Measurements from ENCODE around the gene REELD1. TPM values are rescaled to one million over a fixed set of nuclear protein-coding genes. Genes with fewer than 3 reads are reported as not detected.

REELD1 gene
- total and polyA plus RNA-seq, 3 experiments from 2014 or later, result 0.18 to 0.46 TPM; not detected in 1

DNA sequence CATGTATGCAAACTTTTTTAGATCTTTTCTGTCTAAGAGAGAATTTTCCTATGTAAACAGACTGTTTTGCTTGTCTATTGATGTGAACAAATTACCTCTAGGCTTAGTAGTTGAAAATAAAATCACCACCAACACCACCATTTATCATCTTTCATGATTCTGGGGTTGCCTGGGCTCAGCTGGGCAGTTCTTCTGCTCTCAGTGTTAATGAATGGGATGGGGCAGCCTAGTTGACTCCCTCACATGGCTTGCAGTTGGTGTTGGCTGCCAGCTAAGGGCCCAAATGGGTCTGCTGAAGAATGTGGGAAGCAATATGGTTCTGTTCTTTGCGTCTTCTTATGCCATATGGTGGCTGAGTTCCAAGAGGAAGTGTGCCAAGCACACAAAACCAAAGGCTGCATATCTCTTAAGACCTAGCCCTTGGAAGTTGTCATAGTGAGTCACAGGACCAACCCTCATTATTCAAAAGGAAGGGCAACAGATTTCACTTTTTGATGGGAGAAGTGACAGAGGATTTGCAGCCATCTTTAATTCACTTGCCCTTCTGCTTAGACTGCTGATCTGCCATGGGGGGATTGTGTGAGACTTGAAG is 17.9 kb downstream of the REELD1 start:
- Mint-ChIP-seq H3K27ac (no peak overlapping the region), H3K4me3 (no peak overlapping the region), H3K4me1 (no peaks in the 10 kb centered on the region), H3K9me3 (peaks cover 0 to 4% (median 0%) of the 10 kb centered on the region in 5 donors), H3K27me3 (peaks cover 0 to 18% of the 10 kb centered on the region in 2 donors), H3K36me3 (no peaks in the 10 kb centered on the region)
- no peak overlapping the region for H3K27ac ChIP-seq (ENCODE audit: low read depth, low read length)
- CTCF ChIA-PET, result no interaction called here
- H3K4me1 ChIP-seq (ENCODE audit: insufficient read depth, low read length), result no peaks in the 10 kb centered on the region
- no peak overlapping the region for H3K4me3 ChIP-seq (ENCODE audit: low read length)
- H3K27me3 ChIP-seq (ENCODE audit: insufficient read depth, low read length, poor library complexity, severe bottlenecking), result peaks cover 10% of the 10 kb centered on the region
- POLR2A ChIA-PET, result no interaction called here
- no peaks in the 10 kb centered on the region for H3K36me3 ChIP-seq (ENCODE audit: insufficient read depth, low read length)
- DNase-seq, result no peak
- no peaks in the 10 kb centered on the region for H3K9me3 ChIP-seq (ENCODE audit: low read length)

DNA sequence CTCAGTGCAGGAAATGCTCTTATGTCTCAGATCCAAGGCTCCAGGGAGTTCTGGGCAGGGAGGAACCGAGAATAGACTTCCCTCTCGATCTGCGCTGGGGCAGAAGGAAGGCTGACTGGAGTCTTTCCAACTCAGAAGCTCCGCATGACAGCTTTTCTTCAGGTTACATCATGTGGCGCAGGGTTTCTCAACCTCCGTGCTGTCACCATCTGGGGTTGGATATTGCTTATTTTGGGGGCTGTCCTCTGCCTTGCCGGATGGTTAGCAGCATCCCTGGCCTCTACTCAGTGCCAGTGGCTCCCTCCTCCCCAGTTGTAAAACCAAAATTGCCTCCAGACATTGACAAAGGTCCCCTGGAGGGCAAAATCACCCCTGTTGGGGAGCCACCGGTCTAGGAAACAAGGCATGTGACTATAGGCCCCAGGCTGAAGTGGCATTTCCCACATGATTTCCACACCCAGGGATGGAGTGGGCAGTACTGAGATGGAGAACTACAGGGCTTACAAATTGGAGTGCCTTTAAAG is 21.4 kb downstream of the REELD1 start:
- H3K27me3 Mint-ChIP-seq, result peaks cover 0 to 28% of the 10 kb centered on the region in 2 donors
- Histone ChIP-seq H3K4me1 (ENCODE audit: insufficient read depth, low read length) (no peaks in the 10 kb centered on the region), H3K27ac (ENCODE audit: low read depth, low read length) (no peak overlapping the region), H3K36me3 (ENCODE audit: insufficient read depth, low read length) (no peaks in the 10 kb centered on the region), H3K4me3 (ENCODE audit: low read length) (no peak overlapping the region), H3K9me3 (ENCODE audit: low read length) (no peaks in the 10 kb centered on the region), H3K27me3 (ENCODE audit: insufficient read depth, low read length, poor library complexity, severe bottlenecking) (peaks cover 10% of the 10 kb centered on the region)
- H3K9me3 Mint-ChIP-seq, result peaks cover 0 to 4% (median 0%) of the 10 kb centered on the region in 5 donors
- ChIA-PET POLR2A (no interaction called here), CTCF (no interaction called here)
- H3K36me3 Mint-ChIP-seq, result no peaks in the 10 kb centered on the region
- no peaks in the 10 kb centered on the region for H3K4me1 Mint-ChIP-seq
- no peak overlapping the region for H3K4me3 Mint-ChIP-seq
- H3K27ac Mint-ChIP-seq, result no peak overlapping the region
- no peak for DNase-seq

DNA sequence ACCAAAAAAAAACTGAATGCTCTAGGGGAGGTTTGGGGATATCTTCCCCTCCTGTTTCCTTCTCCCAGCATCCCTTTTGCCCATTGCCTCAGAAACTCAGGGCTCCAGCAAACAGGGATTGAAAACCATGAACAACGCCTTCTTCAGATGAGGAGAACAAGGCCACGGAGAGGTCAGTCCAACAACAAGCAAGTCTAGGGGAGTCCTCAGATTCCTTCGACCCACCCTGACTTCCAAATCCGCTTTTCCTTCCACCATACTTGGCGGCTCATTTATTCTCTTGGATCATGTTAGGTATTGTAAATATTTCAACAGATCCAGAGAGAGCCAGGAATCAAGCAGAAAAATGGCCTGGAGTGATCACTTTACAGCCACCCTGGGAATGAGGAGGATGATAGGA is 21.9 kb downstream of the REELD1 start:
- Mint-ChIP-seq H3K36me3 (no peaks in the 10 kb centered on the region), H3K4me3 (no peak overlapping the region), H3K27me3 (peaks cover 0 to 28% of the 10 kb centered on the region in 2 donors), H3K9me3 (peaks cover 0 to 4% (median 0%) of the 10 kb centered on the region in 5 donors), H3K4me1 (peaks cover 0 to 2% (median 0%) of the 10 kb centered on the region in 3 donors), H3K27ac (no peak overlapping the region)
- no peak overlapping the region for H3K27ac ChIP-seq (ENCODE audit: low read depth, low read length)
- H3K4me3 ChIP-seq (ENCODE audit: low read length), result no peak overlapping the region
- ChIA-PET POLR2A (no interaction called here), CTCF (no interaction called here)
- no peaks in the 10 kb centered on the region for H3K36me3 ChIP-seq (ENCODE audit: insufficient read depth, low read length)
- H3K4me1 ChIP-seq (ENCODE audit: insufficient read depth, low read length), result no peaks in the 10 kb centered on the region
- peaks cover 10% of the 10 kb centered on the region for H3K27me3 ChIP-seq (ENCODE audit: insufficient read depth, low read length, poor library complexity, severe bottlenecking)
- H3K9me3 ChIP-seq (ENCODE audit: low read length), result no peaks in the 10 kb centered on the region
- DNase-seq, result no peak

DNA sequence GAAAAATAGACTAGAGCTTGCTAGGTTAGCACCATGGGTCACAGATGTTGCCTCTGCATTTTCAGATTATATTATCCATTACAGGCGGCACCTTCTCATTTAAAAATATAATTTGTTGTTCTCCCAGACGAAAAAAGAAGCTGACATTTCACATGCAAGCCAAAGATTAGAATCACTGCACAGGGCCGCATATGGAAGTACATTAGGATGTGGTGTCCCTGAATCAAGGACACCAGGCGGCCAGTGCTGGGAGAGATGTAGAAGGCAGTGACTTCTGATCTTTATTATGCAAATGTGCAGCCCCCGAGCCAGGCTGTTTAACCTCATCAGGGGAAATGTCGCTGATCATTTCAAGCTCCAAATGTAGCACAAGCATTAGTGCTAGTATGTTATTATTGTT is 22.8 kb downstream of the REELD1 start:
- Mint-ChIP-seq H3K36me3 (no peaks in the 10 kb centered on the region), H3K4me1 (peaks cover 3 to 6% (median 4%) of the 10 kb centered on the region in 3 donors), H3K27ac (no peak overlapping the region), H3K9me3 (peaks cover 0 to 4% (median 0%) of the 10 kb centered on the region in 5 donors), H3K4me3 (no peak overlapping the region), H3K27me3 (peaks cover 2 to 28% of the 10 kb centered on the region in 2 donors)
- no peak for DNase-seq
- POLR2A ChIA-PET, result no interaction called here
- no peaks in the 10 kb centered on the region for H3K4me1 ChIP-seq (ENCODE audit: insufficient read depth, low read length)
- no peak overlapping the region for H3K4me3 ChIP-seq (ENCODE audit: low read length)
- no peaks in the 10 kb centered on the region for H3K9me3 ChIP-seq (ENCODE audit: low read length)
- H3K27me3 ChIP-seq (ENCODE audit: insufficient read depth, low read length, poor library complexity, severe bottlenecking), result peaks cover 10% of the 10 kb centered on the region
- no peaks in the 10 kb centered on the region for H3K36me3 ChIP-seq (ENCODE audit: insufficient read depth, low read length)
- H3K27ac ChIP-seq (ENCODE audit: low read depth, low read length), result no peak overlapping the region
- CTCF ChIA-PET, result no interaction called here

DNA sequence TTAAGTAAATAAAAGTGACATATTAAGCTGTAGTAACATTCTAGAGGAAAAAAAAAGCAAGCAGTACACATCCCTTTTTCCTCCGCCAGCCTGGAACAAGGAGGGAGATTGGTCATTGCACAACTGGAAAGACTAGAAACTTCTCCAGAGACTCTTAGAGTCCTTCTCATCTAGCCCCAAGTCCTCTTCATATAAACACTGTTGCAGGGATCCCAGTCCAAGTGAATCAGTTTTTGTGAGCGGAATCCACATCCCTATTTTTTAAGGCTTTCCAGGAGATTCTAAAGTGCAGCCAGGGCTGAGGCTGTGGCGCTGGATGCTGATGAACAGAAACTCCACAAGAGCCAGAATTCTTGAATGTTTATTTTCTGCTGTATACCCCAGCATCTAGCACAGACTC is 23.8 kb downstream of the REELD1 start:
- Mint-ChIP-seq H3K36me3 (no peaks in the 10 kb centered on the region), H3K27me3 (peaks cover 2 to 30% of the 10 kb centered on the region in 2 donors), H3K9me3 (no peaks in the 10 kb centered on the region), H3K4me1 (peaks cover 5 to 9% (median 6%) of the 10 kb centered on the region in 3 donors), H3K27ac (no peak overlapping the region), H3K4me3 (no peak overlapping the region)
- no peaks in the 10 kb centered on the region for H3K36me3 ChIP-seq (ENCODE audit: insufficient read depth, low read length)
- H3K27ac ChIP-seq (ENCODE audit: low read depth, low read length), result no peak overlapping the region
- ChIA-PET CTCF (no interaction called here), POLR2A (no interaction called here)
- H3K4me3 ChIP-seq (ENCODE audit: low read length), result no peak overlapping the region
- H3K4me1 ChIP-seq (ENCODE audit: insufficient read depth, low read length), result no peaks in the 10 kb centered on the region
- DNase-seq, result no peak
- no peaks in the 10 kb centered on the region for H3K9me3 ChIP-seq (ENCODE audit: low read length)
- H3K27me3 ChIP-seq (ENCODE audit: insufficient read depth, low read length, poor library complexity, severe bottlenecking), result peaks cover 10% of the 10 kb centered on the region

DNA sequence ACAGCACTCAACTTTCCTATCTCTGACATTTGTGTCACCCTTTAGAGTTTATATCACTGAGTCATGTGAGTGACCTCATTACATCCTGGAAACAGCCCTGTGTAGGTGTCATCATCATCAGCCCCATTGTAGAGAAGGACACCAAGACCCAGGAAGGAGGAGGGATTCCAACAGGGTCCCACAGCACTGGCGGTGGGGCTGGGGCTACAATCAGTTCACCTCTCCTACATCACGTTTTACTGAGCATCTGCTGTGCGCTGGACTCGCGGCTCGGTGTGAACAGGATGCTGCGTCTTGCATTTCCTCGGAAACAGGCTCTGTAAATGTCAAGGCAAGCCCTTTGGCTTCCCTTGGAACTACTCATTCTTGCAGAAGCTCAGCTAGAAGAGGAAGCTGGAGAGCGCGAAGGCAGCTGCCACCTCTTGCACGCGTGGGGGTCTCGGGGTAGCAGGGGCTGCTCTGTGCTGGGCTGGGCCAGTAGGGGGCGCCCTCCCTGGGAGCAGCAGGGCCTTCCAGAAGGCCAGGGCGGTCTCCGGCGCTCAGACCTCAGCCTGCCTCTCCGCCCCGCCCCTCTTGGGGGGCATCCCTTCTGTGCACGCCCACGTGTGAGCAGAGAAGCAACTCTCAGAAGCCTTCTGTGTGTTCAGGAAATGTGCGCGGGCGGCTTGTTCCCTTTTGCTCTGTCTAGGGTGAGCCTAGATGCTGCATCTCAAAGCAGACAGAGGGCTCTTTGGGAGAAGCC is 29.0 kb downstream of the REELD1 start:
- CTCF ChIA-PET, result interaction anchor here (0.9 kb wide), 1 partner anchor 10 kb away, joined by 3 read pairs; no protein-coding TSS in a partner anchor
- Mint-ChIP-seq H3K27me3 (peaks cover 2 to 7% of the 10 kb centered on the region in 2 donors), H3K36me3 (no peaks in the 10 kb centered on the region), H3K4me3 (peak overlapping the region in 5 of 7 donors; percentile 11 to 56 (median 34)), H3K9me3 (no peaks in the 10 kb centered on the region), H3K27ac (peak overlapping the region in 1 of 8 donors; percentile 37), H3K4me1 (peaks cover 7 to 17% (median 14%) of the 10 kb centered on the region in 3 donors)
- Histone ChIP-seq H3K27ac (ENCODE audit: low read depth, low read length) (no peak overlapping the region), H3K36me3 (ENCODE audit: insufficient read depth, low read length) (no peaks in the 10 kb centered on the region), H3K4me1 (ENCODE audit: insufficient read depth, low read length) (peaks cover 6% of the 10 kb centered on the region), H3K4me3 (ENCODE audit: low read length) (peak overlapping the region; percentile 32), H3K27me3 (ENCODE audit: insufficient read depth, low read length, poor library complexity, severe bottlenecking) (no peaks in the 10 kb centered on the region), H3K9me3 (ENCODE audit: low read length) (no peaks in the 10 kb centered on the region)
- DNase-seq, result peak in 4 of 5 donors; percentile 16 to 40 (median 20)
- POLR2A ChIA-PET, result no interaction called here

DNA sequence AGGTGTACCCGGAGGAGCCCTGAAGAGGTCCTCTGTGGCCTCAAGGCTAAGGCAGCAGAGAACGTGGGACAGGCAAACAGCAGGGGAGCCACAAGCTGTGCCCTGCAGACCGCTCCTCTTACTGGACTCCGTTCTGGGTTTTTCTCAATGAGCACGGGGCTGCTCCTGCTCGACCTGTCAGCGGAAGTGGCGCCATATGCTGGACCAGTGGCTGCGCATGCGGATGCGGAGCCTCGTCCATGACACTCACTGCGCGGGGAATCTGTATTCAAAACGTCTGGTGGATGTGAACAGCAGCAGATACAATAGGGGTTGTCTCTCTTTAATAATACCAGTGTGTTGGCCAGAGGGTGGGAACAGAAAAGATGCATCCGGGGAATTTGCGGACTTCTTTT is 29.5 kb downstream of the REELD1 start:
- peaks cover 6% of the 10 kb centered on the region for H3K4me1 ChIP-seq (ENCODE audit: insufficient read depth, low read length)
- DNase-seq, result no peak
- H3K27me3 Mint-ChIP-seq, result peaks cover 2 to 6% of the 10 kb centered on the region in 2 donors
- no peak overlapping the region for H3K4me3 ChIP-seq (ENCODE audit: low read length)
- peak overlapping the region in 1 of 8 donors; percentile 4 for H3K27ac Mint-ChIP-seq
- H3K27ac ChIP-seq (ENCODE audit: low read depth, low read length), result no peak overlapping the region
- H3K9me3 ChIP-seq (ENCODE audit: low read length), result no peaks in the 10 kb centered on the region
- H3K4me1 Mint-ChIP-seq, result peaks cover 7 to 17% (median 14%) of the 10 kb centered on the region in 3 donors
- no peaks in the 10 kb centered on the region for H3K27me3 ChIP-seq (ENCODE audit: insufficient read depth, low read length, poor library complexity, severe bottlenecking)
- H3K36me3 ChIP-seq (ENCODE audit: insufficient read depth, low read length), result no peaks in the 10 kb centered on the region
- peak overlapping the region in 2 of 7 donors; percentile 43 to 56 for H3K4me3 Mint-ChIP-seq
- H3K36me3 Mint-ChIP-seq, result no peaks in the 10 kb centered on the region
- no peaks in the 10 kb centered on the region for H3K9me3 Mint-ChIP-seq
- POLR2A ChIA-PET, result no interaction called here
- CTCF ChIA-PET, result interaction anchor here (0.9 kb wide), 1 partner anchor 11 kb away, joined by 3 read pairs; no protein-coding TSS in a partner anchor

DNA sequence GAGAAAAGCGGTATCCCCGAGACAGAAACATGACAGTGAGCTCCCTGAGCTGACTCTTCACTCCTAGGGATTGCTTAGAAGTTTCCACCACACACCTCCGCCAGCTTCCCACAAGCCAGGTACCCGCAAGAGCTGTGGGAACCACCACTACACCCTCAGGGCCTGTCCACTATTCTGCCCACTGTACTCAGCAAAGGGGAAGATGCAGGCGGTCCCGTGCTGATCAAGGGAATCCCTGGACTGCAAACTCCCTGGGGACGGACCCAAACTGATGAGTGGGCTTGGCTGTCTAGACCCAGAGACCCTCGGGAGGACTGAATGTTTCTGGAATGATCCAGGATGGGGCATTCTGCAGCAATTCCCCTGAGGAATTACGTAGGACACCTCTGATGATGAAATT is 30.2 kb downstream of the REELD1 start:
- DNase-seq, result no peak
- Mint-ChIP-seq H3K27ac (peak overlapping the region in 1 of 8 donors; percentile 61), H3K36me3 (peaks cover 0 to under 1% (median 0%) of the 10 kb centered on the region in 3 donors), H3K4me3 (no peak overlapping the region), H3K9me3 (no peaks in the 10 kb centered on the region), H3K27me3 (peaks cover 2 to 6% of the 10 kb centered on the region in 2 donors), H3K4me1 (peaks cover 7 to 17% (median 14%) of the 10 kb centered on the region in 3 donors)
- Histone ChIP-seq H3K27me3 (ENCODE audit: insufficient read depth, low read length, poor library complexity, severe bottlenecking) (no peaks in the 10 kb centered on the region), H3K9me3 (ENCODE audit: low read length) (no peaks in the 10 kb centered on the region), H3K4me3 (ENCODE audit: low read length) (no peak overlapping the region), H3K4me1 (ENCODE audit: insufficient read depth, low read length) (peaks cover 6% of the 10 kb centered on the region), H3K36me3 (ENCODE audit: insufficient read depth, low read length) (no peaks in the 10 kb centered on the region), H3K27ac (ENCODE audit: low read depth, low read length) (no peak overlapping the region)
- ChIA-PET CTCF (interaction anchor here (1.2 kb wide), 1 partner anchor 852 kb away, joined by 6 read pairs; no protein-coding TSS in a partner anchor), POLR2A (no interaction called here)
